Duodenal mucosa (tissue), 2 donors: ENCODE measurements around the gene NUP62.

ENCODE experiments used
- H3K27ac ChIP-seq: one replicate; pipeline ENCODE4 v1.7.0; 2013; ENCODE audit warnings: low read depth, low read length
- H3K27me3 ChIP-seq, 2 donors: one replicate each; pipeline ENCODE4 v1.7.0; 2013; ENCODE audit warnings: low read length in 2 of 2, control low read depth in 1 of 2; ENCODE audit not compliant: insufficient read depth in 2 of 2, control insufficient read depth in 1 of 2
- H3K36me3 ChIP-seq, 2 donors: one replicate each; pipeline ENCODE4 v1.7.0; 2013; ENCODE audit warnings: low read length in 2 of 2, control low read depth in 1 of 2; ENCODE audit not compliant: insufficient read depth in 2 of 2, control insufficient read depth in 1 of 2
- H3K4me1 ChIP-seq, 2 donors: one replicate each; pipeline ENCODE4 v1.7.0; 2013; ENCODE audit warnings: low read length in 2 of 2, control low read depth in 1 of 2; ENCODE audit not compliant: insufficient read depth in 2 of 2, control insufficient read depth in 1 of 2
- H3K4me3 ChIP-seq, 2 donors: one replicate each; pipeline ENCODE4 v1.7.0; 2013; ENCODE audit warnings: low read length in 2 of 2, low read depth in 1 of 2
- H3K9ac ChIP-seq, 2 donors: one replicate each; pipeline ENCODE4 v1.7.0; 2013; ENCODE audit warnings: low read length in 2 of 2, low read depth in 1 of 2
- H3K9me3 ChIP-seq, 2 donors: one replicate each; pipeline ENCODE4 v1.7.0; 2013; ENCODE audit warnings: low read length in 2 of 2, control low read depth in 1 of 2; ENCODE audit not compliant: control insufficient read depth in 1 of 2

NUP62 gene

GRCh38 chr19:49861107-49861506 is 68.2 kb downstream of the NUP62 start:
- Histone ChIP-seq H3K27me3 (no peaks in the 10 kb centered on the region), H3K4me3 (no peak overlapping the region), H3K27ac (no peak overlapping the region), H3K4me1 (peaks cover 11 to 15% of the 10 kb centered on the region in 2 donors), H3K36me3 (peaks cover 24 to 63% of the 10 kb centered on the region in 2 donors), H3K9me3 (no peaks in the 10 kb centered on the region), H3K9ac (no peak overlapping the region)

- H3K4me1 ChIP-seq = peaks cover 6 to 10% of the 10 kb centered on the region in 2 donors
- H3K4me3 ChIP-seq = no peak overlapping the region
- no peaks in the 10 kb centered on the region for H3K9me3 ChIP-seq
- no peak overlapping the region for H3K9ac ChIP-seq
- H3K36me3 ChIP-seq = peaks cover 24 to 69% of the 10 kb centered on the region in 2 donors
- no peak overlapping the region for H3K27ac ChIP-seq
- no peaks in the 10 kb centered on the region for H3K27me3 ChIP-seq
These were observed 68.8 kb downstream of the NUP62 start for GRCh38 chr19:49860336-49861102.

GRCh38 chr19:49859682-49860335 is 69.5 kb downstream of the NUP62 start:
- H3K9ac ChIP-seq = no peak overlapping the region
- H3K27me3 ChIP-seq = no peaks in the 10 kb centered on the region
- no peak overlapping the region for H3K4me3 ChIP-seq
- H3K4me1 ChIP-seq = peaks cover under 1 to 3% of the 10 kb centered on the region in 2 donors
- no peaks in the 10 kb centered on the region for H3K9me3 ChIP-seq
- no peak overlapping the region for H3K27ac ChIP-seq
- peaks cover 23 to 74% of the 10 kb centered on the region in 2 donors for H3K36me3 ChIP-seq

DNA sequence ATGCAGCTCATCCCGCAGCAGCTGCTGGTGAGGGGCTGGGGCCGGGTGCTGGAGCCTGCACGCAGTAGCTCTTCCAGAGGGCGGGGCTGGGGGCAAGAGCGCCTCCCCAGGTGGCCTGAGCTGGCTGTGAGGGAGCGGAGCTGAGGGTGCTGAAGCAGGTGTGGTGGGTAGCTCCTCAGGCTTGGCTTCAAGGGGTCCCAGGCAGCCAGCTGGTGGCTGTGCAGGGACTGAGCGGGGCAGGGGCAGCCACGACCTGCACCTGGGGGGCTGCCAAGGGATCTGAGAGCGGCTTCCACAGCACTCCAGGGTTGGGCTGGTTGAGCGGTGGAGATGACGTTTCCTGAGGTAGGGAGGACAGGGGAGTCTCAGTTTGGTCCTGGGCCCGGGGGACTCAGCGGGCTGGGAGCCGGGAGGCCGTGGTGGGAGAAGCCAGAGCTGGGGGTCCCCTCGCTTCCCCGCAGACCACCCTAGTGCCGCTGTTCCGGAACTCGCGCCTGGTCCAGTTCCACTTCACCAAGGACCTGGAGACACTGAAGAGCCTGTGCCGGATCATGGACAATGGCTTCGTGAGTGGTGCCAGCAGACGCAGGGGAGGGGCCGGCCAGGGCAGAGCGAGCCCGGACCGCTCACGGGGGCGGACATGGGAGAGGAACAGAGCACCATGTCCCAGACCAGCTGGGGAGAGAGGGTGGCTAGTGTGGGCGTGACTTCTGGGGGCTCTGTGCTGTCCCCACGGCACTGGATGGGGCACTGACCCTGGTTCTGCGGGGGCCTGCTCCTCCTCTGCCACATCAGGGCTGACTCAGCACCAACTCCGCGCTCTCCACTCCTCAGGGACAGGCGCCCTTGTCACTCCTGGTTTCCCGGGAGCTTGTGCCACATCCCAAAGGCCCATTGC is 71.0 kb downstream of the NUP62 start:
- Histone ChIP-seq H3K36me3 (peaks cover 11 to 59% of the 10 kb centered on the region in 2 donors), H3K4me1 (peaks cover 0 to 13% of the 10 kb centered on the region in 2 donors), H3K9me3 (no peaks in the 10 kb centered on the region), H3K27ac (no peak overlapping the region), H3K9ac (no peak overlapping the region), H3K4me3 (no peak overlapping the region), H3K27me3 (no peaks in the 10 kb centered on the region)

DNA sequence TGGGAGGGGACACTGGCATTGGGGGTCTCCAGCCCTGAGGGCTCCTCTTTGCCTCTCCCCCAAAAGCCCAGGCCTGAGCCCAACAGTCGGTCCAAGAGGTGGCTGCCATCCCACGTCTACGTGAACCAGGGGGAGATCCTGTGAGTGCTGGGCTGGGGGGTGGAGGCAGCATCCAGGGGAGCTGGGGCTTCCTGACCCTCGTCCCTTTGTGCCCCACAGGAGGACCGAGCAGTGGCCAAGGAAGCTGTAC is 71.5 kb downstream of the NUP62 start:
- H3K27ac ChIP-seq = no peak overlapping the region
- no peak overlapping the region for H3K4me3 ChIP-seq
- H3K36me3 ChIP-seq = peaks cover 11 to 54% of the 10 kb centered on the region in 2 donors
- no peak overlapping the region for H3K9ac ChIP-seq
- H3K4me1 ChIP-seq = peaks cover 2 to 14% of the 10 kb centered on the region in 2 donors
- no peaks in the 10 kb centered on the region for H3K27me3 ChIP-seq
- no peaks in the 10 kb centered on the region for H3K9me3 ChIP-seq

- Histone ChIP-seq H3K36me3 (peaks cover 11 to 54% of the 10 kb centered on the region in 2 donors), H3K27ac (no peak overlapping the region)
These were observed 72.1 kb downstream of the NUP62 start for GRCh38 chr19:49857061-49857837.

More at GRCh38 chr19:49857061-49857837, 72.1 kb downstream of the NUP62 start:
- no peak overlapping the region for H3K9ac ChIP-seq
- H3K4me1 ChIP-seq = peaks cover 8 to 19% of the 10 kb centered on the region in 2 donors
- H3K4me3 ChIP-seq = no peak overlapping the region
- H3K9me3 ChIP-seq = no peaks in the 10 kb centered on the region
- no peaks in the 10 kb centered on the region for H3K27me3 ChIP-seq
